Stomach smooth muscle (tissue), 2 donors: ENCODE measurements around the gene TBX6.

Source experiments
- H3K27ac ChIP-seq: one replicate; pipeline ENCODE4 v1.7.0; 2013; ENCODE audit warnings: mild to moderate bottlenecking, low read length, inconsistent platforms
- H3K27me3 ChIP-seq, 2 donors: one replicate each; pipeline ENCODE4 v1.7.0; 2013; ENCODE audit warnings: low read length in 2 of 2; ENCODE audit not compliant: insufficient read depth in 2 of 2, control insufficient read depth in 1 of 2
- H3K36me3 ChIP-seq, 2 donors: one replicate each; pipeline ENCODE4 v1.7.0; 2013; ENCODE audit warnings: low read length in 2 of 2; ENCODE audit not compliant: control insufficient read depth in 2 of 2, insufficient read depth in 2 of 2
- H3K4me1 ChIP-seq: one replicate; pipeline ENCODE4 v1.7.0; 2013; ENCODE audit warnings: low read length; ENCODE audit not compliant: control insufficient read depth, insufficient read depth
- H3K4me3 ChIP-seq, 2 donors: one replicate each; pipeline ENCODE4 v1.7.0; 2013; ENCODE audit warnings: low read length in 2 of 2
- H3K9ac ChIP-seq, 2 donors: one replicate each; pipeline ENCODE4 v1.7.0; 2013; ENCODE audit warnings: low read length in 2 of 2, mild to moderate bottlenecking in 1 of 2
- H3K9me3 ChIP-seq, 2 donors: one replicate each; pipeline ENCODE4 v1.7.0; 2013; ENCODE audit warnings: low read length in 2 of 2; ENCODE audit not compliant: control insufficient read depth in 2 of 2
- donor health status: healthy.
- donor health status: Pancreatic carcinoma.

Gene TBX6

DNA sequence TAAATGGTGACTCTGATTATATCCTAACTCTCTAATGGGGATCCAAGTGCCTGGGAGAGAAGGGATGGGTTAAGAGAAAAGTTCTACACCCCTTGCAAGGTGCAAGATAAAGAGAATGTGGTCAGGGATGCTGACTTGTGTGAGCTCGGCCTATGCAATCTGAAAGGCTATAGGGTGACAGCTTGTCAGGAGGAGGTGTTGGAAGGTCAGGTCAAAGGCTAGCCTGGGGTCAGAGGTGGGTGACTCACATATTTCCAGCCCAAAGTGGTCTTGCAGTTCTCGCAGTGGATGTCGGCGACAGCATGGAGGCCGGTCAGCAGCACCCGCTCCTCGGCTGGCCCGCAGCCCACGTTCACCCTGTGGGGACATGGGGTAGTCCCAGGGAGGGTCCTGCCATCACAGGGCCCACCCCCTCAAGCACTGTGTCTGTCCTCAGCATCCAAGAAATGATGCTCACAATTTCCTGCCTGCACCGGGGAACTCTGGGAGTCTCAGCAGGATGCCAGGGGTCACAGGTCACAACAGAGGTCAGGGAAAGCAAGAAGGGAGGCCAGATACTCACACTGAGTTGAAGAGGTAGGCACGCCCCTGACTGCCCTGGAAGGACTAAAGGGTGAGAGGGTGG lies 2.9 kb upstream of the TBX6 start:
- peak overlapping the region; percentile 87 to 90 for H3K9ac ChIP-seq
- no peaks in the 10 kb centered on the region for H3K9me3 ChIP-seq
- peak overlapping the region; percentile 88 for H3K27ac ChIP-seq
- peak overlapping the region; percentile 90 to 95 for H3K4me3 ChIP-seq
- H3K4me1 ChIP-seq = peaks cover 43% of the 10 kb centered on the region
- no peaks in the 10 kb centered on the region for H3K27me3 ChIP-seq
- H3K36me3 ChIP-seq = peaks cover 6 to 12% of the 10 kb centered on the region in 2 donors

DNA sequence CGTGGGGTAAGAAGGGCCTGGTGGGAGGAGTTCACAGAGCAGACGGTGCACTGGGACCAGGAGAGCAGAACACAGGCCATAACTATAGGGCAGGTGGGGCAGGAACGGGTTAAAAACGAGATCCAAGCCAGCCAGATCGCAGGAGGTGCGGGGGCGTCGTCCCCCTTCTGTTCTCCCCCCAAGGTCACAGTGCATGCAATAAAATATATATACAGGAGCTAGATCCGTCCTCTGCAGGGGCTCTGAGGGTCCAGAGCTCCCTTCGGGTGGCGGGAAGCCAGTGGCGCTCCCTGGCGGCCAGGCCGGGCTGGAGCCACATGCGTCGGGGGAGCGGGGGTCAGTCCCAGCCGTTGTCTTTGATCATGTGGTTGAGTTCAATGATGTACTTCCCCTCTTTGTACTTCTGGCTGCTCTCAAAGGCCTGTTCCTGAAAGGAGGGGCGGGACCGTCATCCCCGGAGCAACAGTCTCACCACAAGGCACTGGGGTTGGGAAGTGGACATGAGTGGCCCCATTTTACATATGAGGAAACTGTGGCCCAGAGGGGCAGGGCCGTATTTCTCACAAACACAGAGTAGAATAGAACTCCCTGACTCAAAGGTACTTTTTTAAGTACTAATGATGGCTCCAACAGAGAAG lies 768 bp upstream of the TBX6 start:
- Histone ChIP-seq H3K4me1 (peaks cover 43% of the 10 kb centered on the region), H3K27me3 (no peaks in the 10 kb centered on the region), H3K4me3 (peak overlapping the region; percentile 53 to 79)

GRCh38 chr16:30090610-30091331 lies 953 bp downstream of the TBX6 start:
- Histone ChIP-seq H3K27me3 (no peaks in the 10 kb centered on the region), H3K4me1 (peaks cover 38% of the 10 kb centered on the region), H3K9me3 (no peaks in the 10 kb centered on the region), H3K36me3 (peaks cover 6 to 12% of the 10 kb centered on the region in 2 donors), H3K9ac (peak overlapping the region in 1 of 2 donors; percentile 63), H3K27ac (peak overlapping the region; percentile 46), H3K4me3 (no peak overlapping the region)

More for the DNA sequence above, 768 bp upstream of the TBX6 start:
- Histone ChIP-seq H3K9ac (peak overlapping the region; percentile 50 to 69), H3K36me3 (peaks cover 6 to 12% of the 10 kb centered on the region in 2 donors), H3K27ac (peak overlapping the region; percentile 86), H3K9me3 (no peaks in the 10 kb centered on the region)

GRCh38 chr16:30088832-30089624 lies 2.7 kb downstream of the TBX6 start:
- peaks cover 25% of the 10 kb centered on the region for H3K4me1 ChIP-seq
- peak overlapping the region; percentile 24 for H3K27ac ChIP-seq
- peaks cover 9 to 13% of the 10 kb centered on the region in 2 donors for H3K36me3 ChIP-seq
- H3K9me3 ChIP-seq = no peaks in the 10 kb centered on the region
- H3K9ac ChIP-seq = no peak overlapping the region
- H3K27me3 ChIP-seq = no peaks in the 10 kb centered on the region
- no peak overlapping the region for H3K4me3 ChIP-seq

- no peaks in the 10 kb centered on the region for H3K9me3 ChIP-seq
- H3K27ac ChIP-seq = peak overlapping the region; percentile 24
- H3K27me3 ChIP-seq = no peaks in the 10 kb centered on the region
- H3K4me1 ChIP-seq = peaks cover 25% of the 10 kb centered on the region
- peaks cover 14 to 17% of the 10 kb centered on the region in 2 donors for H3K36me3 ChIP-seq
- H3K9ac ChIP-seq = no peak overlapping the region
- no peak overlapping the region for H3K4me3 ChIP-seq
Observed at GRCh38 chr16:30088237-30088831, 3.4 kb downstream of the TBX6 start.

DNA sequence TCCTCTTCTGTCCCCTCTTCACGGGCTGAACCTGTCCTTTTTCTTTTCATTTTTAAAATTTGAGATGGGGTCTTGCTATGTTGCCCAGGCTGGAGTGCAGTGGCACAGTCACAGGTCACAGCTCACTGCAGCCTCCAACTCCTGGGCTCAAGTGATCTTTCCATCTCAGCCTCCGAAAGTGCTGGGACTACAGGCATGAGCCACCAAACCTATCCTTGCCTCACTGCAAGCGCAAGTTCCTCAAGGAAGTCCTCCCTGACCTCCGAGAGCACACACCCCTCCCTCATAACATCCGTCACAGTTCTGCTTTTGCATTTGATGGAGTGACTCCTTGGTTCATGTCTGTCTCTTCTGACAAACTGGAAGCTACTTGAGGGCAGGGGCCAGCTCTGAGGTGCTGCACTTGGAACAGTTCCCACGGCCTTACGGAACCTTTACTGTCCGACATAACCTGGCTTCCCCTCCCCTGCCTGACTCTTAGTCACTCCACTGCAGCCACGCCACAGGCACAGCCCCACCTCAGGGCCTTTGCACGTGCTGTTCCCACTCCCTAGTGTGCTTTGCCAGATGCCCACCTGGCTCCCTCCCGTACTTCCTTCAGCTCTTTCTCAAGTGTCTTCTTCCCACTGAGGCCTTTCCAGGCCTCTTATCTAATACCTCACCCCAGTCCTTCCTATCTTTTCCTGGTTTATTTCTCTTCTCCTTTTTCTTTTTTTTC lies 4.4 kb downstream of the TBX6 start:
- H3K36me3 ChIP-seq = peaks cover 20 to 27% of the 10 kb centered on the region in 2 donors

DNA sequence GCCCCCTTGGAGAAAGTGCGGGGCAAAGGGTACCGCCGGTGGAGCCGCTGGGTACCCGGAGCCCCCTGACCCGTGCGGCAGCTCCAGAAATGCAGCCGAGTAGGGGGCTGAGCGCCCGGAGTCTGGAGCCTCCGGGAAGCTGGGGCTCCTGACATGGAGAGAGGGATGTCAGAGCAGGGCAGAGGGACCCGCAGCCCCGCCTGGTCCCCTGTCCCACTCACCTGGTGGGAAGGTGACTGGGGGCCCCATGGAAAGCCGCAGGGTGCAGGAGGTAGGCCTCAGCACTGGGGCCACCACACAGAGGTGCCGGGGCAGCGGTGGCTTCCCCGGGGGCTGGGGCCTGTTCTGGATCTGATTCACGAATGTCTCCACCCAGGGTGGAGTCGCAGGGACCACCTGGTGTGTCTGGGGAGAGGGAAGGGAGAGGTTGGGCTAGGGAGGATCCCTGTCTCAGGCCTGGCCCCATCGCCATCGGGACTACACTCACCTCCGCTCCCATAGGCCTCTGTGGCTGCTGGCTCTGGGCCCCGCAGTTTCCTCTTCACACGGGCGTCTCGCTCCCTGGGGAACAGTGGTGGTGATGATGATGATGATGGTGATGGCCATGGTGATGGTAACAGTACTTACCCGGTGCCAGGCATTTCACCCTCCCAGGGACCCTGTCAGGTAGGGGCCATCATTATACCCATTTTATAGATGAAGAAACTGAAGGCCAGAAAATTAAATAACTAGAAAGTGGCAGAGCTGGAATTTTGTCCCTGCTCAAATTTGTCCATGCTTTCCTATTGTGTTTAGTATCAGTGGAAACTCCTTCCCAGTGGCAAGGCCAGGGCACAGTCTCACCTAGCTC lies 5.2 kb downstream of the TBX6 start:
- no peaks in the 10 kb centered on the region for H3K9me3 ChIP-seq
- no peak overlapping the region for H3K27ac ChIP-seq
- H3K4me1 ChIP-seq = peaks cover 12% of the 10 kb centered on the region
- H3K27me3 ChIP-seq = no peaks in the 10 kb centered on the region
- no peak overlapping the region for H3K9ac ChIP-seq
- H3K4me3 ChIP-seq = no peak overlapping the region
- peaks cover 23 to 31% of the 10 kb centered on the region in 2 donors for H3K36me3 ChIP-seq

More for the DNA sequence above, 4.4 kb downstream of the TBX6 start:
- no peaks in the 10 kb centered on the region for H3K9me3 ChIP-seq
- H3K27me3 ChIP-seq = no peaks in the 10 kb centered on the region
- no peak overlapping the region for H3K27ac ChIP-seq
- no peak overlapping the region for H3K9ac ChIP-seq
- peaks cover 19% of the 10 kb centered on the region for H3K4me1 ChIP-seq
- H3K4me3 ChIP-seq = no peak overlapping the region

- Histone ChIP-seq H3K27ac (no peak overlapping the region), H3K36me3 (peaks cover 29 to 36% of the 10 kb centered on the region in 2 donors), H3K9ac (no peak overlapping the region), H3K4me1 (peaks cover 5% of the 10 kb centered on the region), H3K27me3 (no peaks in the 10 kb centered on the region), H3K9me3 (no peaks in the 10 kb centered on the region), H3K4me3 (no peak overlapping the region)
Observed at GRCh38 chr16:30085820-30086219, 5.9 kb downstream of the TBX6 start.

GRCh38 chr16:30085247-30085646 lies 6.5 kb downstream of the TBX6 start:
- no peaks in the 10 kb centered on the region for H3K27me3 ChIP-seq
- H3K36me3 ChIP-seq = peaks cover 30 to 37% of the 10 kb centered on the region in 2 donors
- H3K9me3 ChIP-seq = no peaks in the 10 kb centered on the region
- H3K4me1 ChIP-seq = peaks cover 4% of the 10 kb centered on the region
- no peak overlapping the region for H3K4me3 ChIP-seq
- H3K27ac ChIP-seq = no peak overlapping the region
- H3K9ac ChIP-seq = no peak overlapping the region
